NCI-H524 (cell line): ENCODE results near the gene SP6.

Source experiments
- DNase-seq, 2 experiments: peaks; one replicate each; lab custom pipeline; 2025; lab: John Stamatoyannopoulos, UW

The SP6 gene

DNA sequence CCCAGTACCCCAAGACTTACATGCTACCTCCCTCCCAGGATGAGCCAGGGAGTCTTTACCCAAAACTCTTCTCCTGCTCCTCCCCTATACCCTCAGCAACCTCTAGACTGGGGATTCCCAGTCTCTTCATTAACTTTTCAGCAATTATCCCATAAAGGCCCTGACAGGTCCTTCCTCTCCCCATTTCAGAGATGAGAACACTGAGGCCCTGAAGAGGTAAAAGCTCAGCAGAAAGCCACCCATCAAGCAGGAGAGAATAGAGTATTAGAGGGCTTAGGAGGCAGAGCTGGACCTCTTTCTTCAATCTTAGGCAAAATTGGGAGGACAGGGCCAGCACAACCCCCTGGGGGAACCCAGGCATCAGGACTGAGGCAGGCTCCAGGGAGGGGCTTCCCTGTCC lies 5.9 kb upstream of the SP6 start:
- no peak for DNase-seq

DNA sequence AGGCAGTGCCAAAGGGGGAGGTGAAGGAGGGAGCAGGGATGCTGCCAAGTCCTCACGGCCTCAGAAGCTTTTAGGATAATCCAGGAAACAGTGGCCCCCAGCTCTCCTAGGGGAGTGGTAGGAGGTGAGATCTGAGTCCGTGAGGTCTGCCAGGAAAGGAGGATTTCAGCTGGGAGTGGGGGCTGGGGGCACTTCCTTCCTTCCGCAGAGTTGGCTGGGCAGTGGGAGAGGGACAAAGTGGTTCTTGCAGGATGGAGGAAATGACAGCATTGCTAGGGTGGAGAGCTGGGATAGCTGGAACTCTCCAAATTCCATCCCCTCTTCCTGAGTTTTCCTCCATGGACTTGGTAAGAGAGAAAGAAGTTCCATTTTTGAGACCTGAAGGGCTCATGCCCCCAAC lies 4.8 kb upstream of the SP6 start:
- no peak for DNase-seq

GRCh38 chr17:47853616-47854015 lies 2.7 kb upstream of the SP6 start:
- no peak for DNase-seq

- no peak for DNase-seq
Measured at GRCh38 chr17:47852113-47852949, 1.4 kb upstream of the SP6 start.

DNA sequence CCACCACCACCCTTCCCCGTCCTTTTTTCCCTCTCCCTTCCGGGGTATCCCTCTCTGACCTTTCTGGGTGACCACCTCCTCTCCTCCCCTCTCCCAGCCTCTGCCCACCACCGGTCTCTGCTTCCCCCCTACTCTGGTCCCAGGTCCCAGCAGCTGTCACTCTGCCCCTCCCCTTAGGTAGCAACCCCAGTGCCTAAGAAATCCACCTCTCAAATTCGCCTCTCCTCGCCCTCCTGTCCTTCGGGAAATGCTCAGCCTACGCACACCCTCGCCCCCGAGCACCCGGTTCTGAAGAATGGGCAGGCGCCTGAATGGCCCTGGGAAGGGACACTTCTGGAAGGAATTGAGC lies 775 bp upstream of the SP6 start:
- no peak for DNase-seq

- DNase-seq: no peak
Measured at GRCh38 chr17:47850373-47850691, 631 bp downstream of the SP6 start.

GRCh38 chr17:47848198-47848513 lies 2.8 kb downstream of the SP6 start:
- no peak for DNase-seq

DNA sequence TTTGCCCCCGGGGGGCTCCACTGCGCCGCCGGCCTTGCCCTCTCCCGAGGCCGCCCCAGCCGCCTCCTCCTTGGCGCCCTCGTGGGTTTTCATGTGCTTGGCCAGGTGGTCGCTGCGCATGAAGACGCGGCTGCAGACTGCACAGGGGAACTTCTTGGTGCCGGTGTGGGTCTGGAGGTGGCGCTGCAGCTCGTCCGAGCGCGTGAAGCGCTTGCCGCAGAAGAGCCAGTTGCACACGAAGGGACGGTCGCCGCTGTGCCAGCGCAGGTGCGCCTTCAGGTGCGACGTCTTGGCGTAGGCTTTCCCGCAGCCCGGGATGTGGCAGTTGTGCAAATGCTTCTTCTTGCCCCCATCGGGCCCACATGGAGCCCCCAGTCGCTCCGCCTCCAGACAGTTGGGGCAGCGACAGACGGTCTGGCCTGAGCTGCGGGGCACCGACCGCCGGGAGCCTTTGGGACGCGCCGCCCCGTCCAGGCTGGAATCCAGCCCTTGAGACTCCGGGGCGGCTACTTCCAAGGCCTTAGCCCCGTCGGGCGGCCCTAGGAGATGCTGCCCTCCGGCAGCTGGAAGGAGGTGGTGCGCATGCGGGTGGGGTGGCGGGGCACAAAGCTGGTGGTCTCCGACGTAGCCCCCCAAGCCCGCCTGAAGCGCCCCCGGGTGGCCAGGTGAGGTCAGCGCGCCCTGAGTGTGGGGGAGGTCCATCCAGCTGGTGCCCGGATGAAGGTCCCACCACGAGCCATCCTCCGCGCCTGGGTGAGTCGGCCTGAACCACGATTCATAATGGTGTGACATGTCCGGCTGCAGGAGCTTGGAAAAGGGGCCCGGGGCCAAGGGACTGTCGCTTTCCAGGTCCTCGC lies 3.4 kb downstream of the SP6 start:
- DNase-seq: no peak

DNA sequence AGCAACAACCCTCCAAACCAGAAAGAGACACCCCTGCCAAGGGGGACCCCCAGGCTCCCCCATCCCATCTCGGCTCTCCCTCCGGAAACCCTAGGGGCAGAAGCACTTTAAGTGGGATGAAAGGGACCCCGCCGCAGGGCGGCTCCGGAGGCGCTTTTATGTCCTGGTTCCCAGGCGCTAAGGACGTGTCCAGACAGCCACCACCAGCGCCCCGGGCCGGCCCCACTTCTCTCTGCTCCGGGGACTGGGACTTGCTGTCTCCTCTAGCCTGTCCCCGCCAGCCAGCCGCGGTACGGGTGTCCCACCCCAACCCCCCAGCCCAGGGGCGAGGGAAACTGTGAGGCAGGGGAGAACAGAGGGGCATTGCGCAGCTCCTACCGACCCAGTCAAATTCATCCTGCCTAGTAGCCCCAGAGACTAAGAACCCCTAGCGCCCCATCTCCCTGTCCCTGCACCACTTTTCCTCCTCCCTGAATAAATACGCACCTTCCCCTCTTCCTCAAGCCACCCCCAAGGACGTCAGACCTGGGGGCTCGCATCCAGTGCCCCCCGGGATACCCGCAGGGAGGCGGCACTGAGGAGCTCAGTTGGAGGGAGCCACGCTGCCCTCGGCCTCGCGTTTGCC lies 4.1 kb downstream of the SP6 start:
- DNase-seq: no peak

DNA sequence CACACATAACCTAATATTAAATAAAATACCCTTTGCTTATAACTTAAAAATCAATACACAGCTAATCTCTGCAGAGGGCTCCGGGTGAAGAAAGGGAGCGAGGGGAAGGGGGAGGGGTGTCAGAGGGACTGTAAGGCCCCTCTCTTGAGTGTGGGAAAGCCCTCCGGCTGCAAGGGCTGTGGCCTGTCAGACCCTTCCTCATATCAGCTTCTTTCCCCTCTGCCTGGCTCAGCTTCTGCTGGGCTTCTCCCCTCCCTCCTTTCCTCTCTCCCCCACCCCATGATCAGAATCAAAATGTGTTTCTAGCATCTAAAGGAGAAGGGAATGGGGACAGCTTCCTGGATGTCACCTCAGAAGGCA lies 5.3 kb downstream of the SP6 start:
- no peak for DNase-seq

GRCh38 chr17:47844814-47845715 lies 5.9 kb downstream of the SP6 start:
- DNase-seq: peak in 1 of 2 experiments; percentile 35

GRCh38 chr17:47844227-47844626 lies 6.7 kb downstream of the SP6 start:
- DNase-seq: no peak

DNA sequence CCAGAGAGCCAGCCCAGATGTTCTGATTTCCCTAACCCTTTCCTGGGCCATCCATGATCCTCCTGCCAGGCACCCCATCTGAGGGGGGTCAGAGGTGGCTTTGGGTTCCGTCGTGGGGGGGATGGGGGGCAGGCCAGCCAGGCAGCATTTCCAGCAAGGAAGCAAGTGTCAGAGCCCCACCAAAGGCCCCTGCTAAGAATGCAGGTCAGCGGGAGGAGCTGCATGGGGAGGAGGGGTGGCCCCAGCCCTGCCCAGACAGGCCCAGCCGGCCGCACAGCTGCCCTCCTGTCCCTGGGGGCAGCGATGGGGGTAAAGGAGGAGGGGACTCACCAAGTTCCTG lies 7.6 kb downstream of the SP6 start:
- no peak for DNase-seq

DNA sequence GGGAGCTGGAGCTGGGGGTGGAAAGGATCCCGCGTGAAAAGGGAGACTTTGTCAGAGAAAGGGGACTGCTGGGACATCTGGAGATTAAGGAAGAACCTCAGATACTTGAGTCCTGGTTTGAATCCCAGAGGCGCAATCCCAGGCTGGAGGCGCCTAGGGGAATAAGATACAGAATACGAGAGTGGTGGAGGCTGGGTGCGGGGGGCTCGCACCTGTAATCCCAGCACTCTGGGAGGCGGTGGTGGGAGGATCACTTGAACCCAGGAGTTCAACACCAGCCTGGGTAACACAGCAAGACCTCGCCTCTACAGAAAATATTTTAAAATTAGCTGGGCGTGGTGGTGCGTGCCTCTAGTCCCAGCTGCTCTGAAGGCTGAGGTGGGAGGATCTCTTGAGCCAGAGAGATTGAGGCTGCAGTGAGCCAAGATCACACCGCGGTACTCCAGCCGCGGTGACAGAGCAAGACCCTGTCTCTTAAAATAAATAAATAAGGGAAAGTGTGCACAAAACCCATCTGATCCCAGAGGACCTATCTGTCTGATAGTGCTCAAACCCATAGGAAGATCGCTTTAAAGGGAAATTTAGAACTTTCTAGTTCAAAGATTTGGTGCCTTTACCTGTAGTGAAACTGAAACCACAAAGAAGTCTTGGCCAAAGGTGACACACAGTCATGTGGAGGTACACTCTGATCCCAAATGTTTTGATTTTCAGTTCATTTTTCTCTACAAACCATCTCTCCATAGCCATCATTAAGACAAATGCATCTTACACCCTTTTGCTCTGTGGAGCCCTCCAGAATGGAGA lies 9.3 kb downstream of the SP6 start:
- DNase-seq: no peak

GRCh38 chr17:47840742-47841487 lies 10.0 kb downstream of the SP6 start, which contains the start of gene SCRN2:
TSS of gene SCRN2 (minus strand) at chr17:47841273. CDS start at chr17:47840843, 430 bp downstream.
- DNase-seq: peak; percentile 86 to 90

DNA sequence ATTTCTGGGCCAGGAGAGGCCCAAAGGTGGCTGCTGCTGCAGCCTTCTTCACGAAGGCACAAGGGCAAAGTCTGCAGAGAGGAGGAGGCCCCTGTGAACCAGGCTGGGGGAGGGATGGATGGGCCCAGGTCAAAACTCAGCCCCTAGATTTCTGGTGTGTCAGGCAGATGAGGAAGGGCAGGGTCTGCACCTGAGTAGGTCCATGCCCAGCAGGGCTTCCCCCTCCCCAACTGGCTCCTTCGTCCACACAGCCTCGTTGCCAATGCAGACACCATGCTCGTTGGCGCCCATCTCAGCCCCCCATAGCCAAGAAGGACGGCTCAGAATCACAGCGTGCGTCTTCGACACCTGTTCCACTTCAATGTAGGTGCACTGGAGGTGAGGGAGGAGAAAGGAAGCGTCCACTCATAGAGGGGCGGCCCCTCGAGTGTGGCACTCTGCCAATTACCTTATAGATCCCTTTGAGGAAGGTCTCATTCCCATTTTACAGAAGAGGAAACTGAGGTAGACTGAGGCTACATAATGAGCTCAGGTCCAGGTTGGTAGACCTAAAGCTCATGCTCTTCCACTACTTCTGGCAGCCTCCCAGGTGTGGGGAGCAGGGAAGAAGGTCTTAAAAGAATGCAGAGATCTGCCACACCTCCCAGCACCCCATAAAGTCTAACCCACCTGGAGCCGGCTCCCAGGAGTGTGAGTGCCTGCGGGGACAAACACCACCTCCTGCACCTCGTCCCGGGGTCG lies 10.8 kb downstream of the SP6 start:
- no peak for DNase-seq

- no peak for DNase-seq
Measured at GRCh38 chr17:47839071-47839470, 11.9 kb downstream of the SP6 start.

GRCh38 chr17:47838636-47839035 lies 12.3 kb downstream of the SP6 start:
- no peak for DNase-seq

GRCh38 chr17:47837401-47838039 lies 13.4 kb downstream of the SP6 start:
- no peak for DNase-seq
